ENCODE measurements around the gene TCP11L2. TPM values are rescaled to one million over a fixed set of nuclear protein-coding genes. Genes with fewer than 3 reads are reported as not detected.

The TCP11L2 gene
- total and polyA plus RNA-seq, 9 of the 15 experiments (the other 6 are each of a cell fraction or from before 2014, with no cell fraction given): 0.39 to 4.5 (median 1.3) TPM

- H3K9ac ChIP-seq (ENCODE audit: insufficient read depth in 1 of 2, low read depth in 2 of 2, low read length in 2 of 2): no peak overlapping the region
- WGBS (ENCODE audit: insufficient coverage, low coverage, missing lambda C conversion rate): 34% methylated on average over 12 of the region's 12 CpGs
- H2AFZ ChIP-seq (ENCODE audit: low read depth, low read length): no peak overlapping the region
- no peak overlapping the region for H3K4me2 ChIP-seq (ENCODE audit: insufficient read depth, low read length)
- ChIA-PET POLR2A (no interaction called here), CTCF (ENCODE audit: low intra/inter-chr PET ratio) (no interaction called here)
- ATAC-seq (no peak), DNase-seq (ENCODE audit: extremely low read depth in 1 of 4, low spot score in 3 of 4) (no peak), FAIRE-seq (no peak)
- no peaks in the 10 kb centered on the region for H4K20me1 ChIP-seq (replicated peaks; ENCODE audit: control insufficient read depth, insufficient read depth, low read length)
- H3K27ac ChIP-seq (ENCODE audit: extremely low read depth, low read depth, low read length): no peak overlapping the region
- no peak for TF ChIP-seq ZSCAN32 (CRISPR knock-in tag; IDR thresholded peaks at IDR 0.05)
- TF ChIP-seq CBFA2T2 (conservative IDR thresholded peaks at IDR 0.05): no peak
- TF ChIP-seq ZNF316 (IDR thresholded peaks at IDR 0.05): no peak
- TF ChIP-seq POLR2AphosphoS2 (IDR thresholded peaks at IDR 0.05; ENCODE audit: low read length): no peak
- no peak for TF ChIP-seq CEBPG (CRISPR knock-in tag; IDR thresholded peaks at IDR 0.05)
- no peak for TF ChIP-seq CEBPG (tag; conservative IDR thresholded peaks at IDR 0.05 in 1 of 2, IDR thresholded peaks at IDR 0.05 in 1 of 2)
- TF ChIP-seq, protein P1, sequence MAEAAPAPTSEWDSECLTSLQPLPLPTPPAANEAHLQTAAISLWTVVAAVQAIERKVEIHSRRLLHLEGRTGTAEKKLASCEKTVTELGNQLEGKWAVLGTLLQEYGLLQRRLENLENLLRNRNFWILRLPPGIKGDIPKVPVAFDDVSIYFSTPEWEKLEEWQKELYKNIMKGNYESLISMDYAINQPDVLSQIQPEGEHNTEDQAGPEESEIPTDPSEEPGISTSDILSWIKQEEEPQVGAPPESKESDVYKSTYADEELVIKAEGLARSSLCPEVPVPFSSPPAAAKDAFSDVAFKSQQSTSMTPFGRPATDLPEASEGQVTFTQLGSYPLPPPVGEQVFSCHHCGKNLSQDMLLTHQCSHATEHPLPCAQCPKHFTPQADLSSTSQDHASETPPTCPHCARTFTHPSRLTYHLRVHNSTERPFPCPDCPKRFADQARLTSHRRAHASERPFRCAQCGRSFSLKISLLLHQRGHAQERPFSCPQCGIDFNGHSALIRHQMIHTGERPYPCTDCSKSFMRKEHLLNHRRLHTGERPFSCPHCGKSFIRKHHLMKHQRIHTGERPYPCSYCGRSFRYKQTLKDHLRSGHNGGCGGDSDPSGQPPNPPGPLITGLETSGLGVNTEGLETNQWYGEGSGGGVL (CRISPR knock-in tag; IDR thresholded peaks at IDR 0.05): no peak
- no peaks in the 10 kb centered on the region for H3K4me1 ChIP-seq (replicated peaks in 1 of 2; ENCODE audit: control insufficient read depth in 2 of 2, insufficient read depth in 2 of 2, low read length in 2 of 2)
- no peak overlapping the region for H3K4me3 ChIP-seq
- no TSS peak for BruUV-seq (replicated peaks)
- H3K79me2 ChIP-seq (ENCODE audit: control insufficient read depth, insufficient read depth, low read length): no peaks in the 10 kb centered on the region
- no peaks in the 10 kb centered on the region for H3K36me3 ChIP-seq (ENCODE audit: control insufficient read depth, insufficient read depth, low read length)
- H3K9me1 ChIP-seq (ENCODE audit: control insufficient read depth, insufficient read depth, low read length): no peaks in the 10 kb centered on the region
- intact Hi-C loops (cut with micrococcal nuclease): no loop called here
- no peaks in the 10 kb centered on the region for H3K9me3 ChIP-seq (replicated peaks; ENCODE audit: control insufficient read depth, insufficient read depth, low read depth, low read length)
- in situ Hi-C loops (cut with MboI): no loop called here
- H3K27me3 ChIP-seq (ENCODE audit: control insufficient read depth in 2 of 2, insufficient read depth in 2 of 2, low read length in 2 of 2): peaks cover 2 to 14% of the 10 kb centered on the region in 2 experiments; a peak in 1 of 5 replicates
These were observed 26.9 kb downstream of the TCP11L2 start for GRCh38 chr12:106329231-106329982.
